Coronary artery (tissue), 2 donors: ENCODE results near the gene ABCC1.
A peak's percentile ranks its signal among the peaks of the same experiment; 100 is the strongest.
"Not testable (repeated sequence)": the region's sequence is repeated elsewhere in the genome, so short reads cannot be mapped to it uniquely, and the experiment has no call there.

Experiments used
- DNase-seq: peaks from one replicate; pipeline ENCODE4 v3.0.0-alpha.2; 2017; ENCODE audit warnings: low spot score
- H3K27ac ChIP-seq, 2 donors: fragments of 200-600 bp; sonication (generic); one replicate each; pipeline ENCODE4 v1.5.1; 2016 to 2019
- H3K4me3 ChIP-seq: fragments of 200-600 bp; sonication (generic); 2 replicates; pipeline ENCODE4 v1.5.1; 2016; ENCODE audit warnings: mild to moderate bottlenecking, moderate library complexity
- CTCF ChIP-seq: fragments of 200-600 bp; sonication (generic); IDR thresholded peaks from one replicate; pipeline ENCODE4 v1.5.1; 2019; ENCODE audit warnings: antibody characterized with exemption

Gene ABCC1

GRCh38 chr16:16096858-16097213 is 147.4 kb downstream of the ABCC1 start:
- H3K27ac ChIP-seq, result peak overlapping the region; percentile 85 to 88
- DNase-seq, result no peak
- no peak for TF ChIP-seq CTCF
- peak overlapping the region; percentile 11 for H3K4me3 ChIP-seq

DNA sequence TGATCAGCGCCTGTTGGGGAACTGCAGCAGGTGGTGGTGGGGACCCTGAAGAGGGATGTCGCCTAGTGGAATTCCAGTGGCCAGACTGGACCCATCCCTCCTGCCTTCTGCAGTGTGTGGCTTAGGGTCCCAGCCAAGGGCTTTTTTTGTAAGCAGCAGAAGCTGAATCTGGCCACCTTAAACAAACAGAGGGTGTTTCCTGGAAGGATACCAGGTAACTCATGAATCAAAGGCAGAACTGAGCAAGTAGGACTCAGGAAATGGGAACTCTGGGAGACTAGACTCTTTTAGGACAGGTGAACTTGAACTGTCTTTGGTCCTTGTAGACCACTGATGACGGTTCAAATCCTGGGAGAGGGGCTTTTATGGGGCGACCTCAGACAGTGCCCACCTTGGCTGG is 149.9 kb downstream of the ABCC1 start:
- DNase-seq, result no peak
- no peak for TF ChIP-seq CTCF
- Histone ChIP-seq H3K4me3 (no peak overlapping the region), H3K27ac (no peak overlapping the region)

- no peak for DNase-seq
- no peak for TF ChIP-seq CTCF
- H3K4me3 ChIP-seq, result no peak overlapping the region
- H3K27ac ChIP-seq, result no peak overlapping the region
Observed at GRCh38 chr16:16100631-16101030, 151.2 kb downstream of the ABCC1 start.

DNA sequence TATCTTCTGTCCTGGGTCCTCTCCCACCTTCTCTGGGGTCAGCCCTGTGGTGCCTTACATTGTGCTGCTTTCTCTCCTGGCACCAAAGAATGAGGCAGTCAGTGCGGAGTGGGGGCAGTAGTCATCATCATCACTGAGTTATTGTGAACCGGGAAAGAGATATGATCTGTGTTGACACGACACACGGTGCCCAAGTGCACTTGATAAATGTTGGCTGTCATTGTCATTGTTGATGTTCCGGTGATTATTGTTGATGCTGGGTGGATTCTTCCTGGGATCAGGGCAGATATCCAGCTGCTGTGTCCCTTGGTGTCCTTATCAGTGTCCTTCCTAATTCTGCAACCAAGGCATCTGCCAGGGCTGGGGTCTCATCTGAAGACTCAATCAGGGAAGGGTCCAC is 152.2 kb downstream of the ABCC1 start:
- TF ChIP-seq CTCF, result no peak
- Histone ChIP-seq H3K4me3 (no peak overlapping the region), H3K27ac (no peak overlapping the region)
- no peak for DNase-seq

DNA sequence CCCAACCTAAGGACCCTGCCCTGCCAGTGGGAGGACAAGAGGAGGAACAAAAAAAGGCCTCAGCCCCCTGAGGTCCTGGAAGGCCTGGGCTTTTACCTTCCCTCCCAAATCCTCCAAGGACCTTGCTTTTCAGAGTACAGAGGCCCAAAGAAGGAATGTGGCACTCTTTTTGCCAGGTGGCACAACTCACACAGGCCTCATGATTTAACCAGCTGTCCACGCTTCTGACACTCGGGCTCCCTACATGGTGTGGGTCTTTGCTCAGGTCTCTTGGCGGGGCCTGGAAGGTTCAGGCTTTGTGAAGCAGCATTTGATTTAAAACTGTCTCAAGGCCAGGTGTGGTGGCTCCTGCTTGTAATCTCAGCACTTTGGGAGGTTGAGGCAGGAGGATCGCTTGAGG is 153.3 kb downstream of the ABCC1 start:
- TF ChIP-seq CTCF, result no peak
- H3K27ac ChIP-seq, result no peak overlapping the region
- no peak overlapping the region for H3K4me3 ChIP-seq
- no peak for DNase-seq

DNA sequence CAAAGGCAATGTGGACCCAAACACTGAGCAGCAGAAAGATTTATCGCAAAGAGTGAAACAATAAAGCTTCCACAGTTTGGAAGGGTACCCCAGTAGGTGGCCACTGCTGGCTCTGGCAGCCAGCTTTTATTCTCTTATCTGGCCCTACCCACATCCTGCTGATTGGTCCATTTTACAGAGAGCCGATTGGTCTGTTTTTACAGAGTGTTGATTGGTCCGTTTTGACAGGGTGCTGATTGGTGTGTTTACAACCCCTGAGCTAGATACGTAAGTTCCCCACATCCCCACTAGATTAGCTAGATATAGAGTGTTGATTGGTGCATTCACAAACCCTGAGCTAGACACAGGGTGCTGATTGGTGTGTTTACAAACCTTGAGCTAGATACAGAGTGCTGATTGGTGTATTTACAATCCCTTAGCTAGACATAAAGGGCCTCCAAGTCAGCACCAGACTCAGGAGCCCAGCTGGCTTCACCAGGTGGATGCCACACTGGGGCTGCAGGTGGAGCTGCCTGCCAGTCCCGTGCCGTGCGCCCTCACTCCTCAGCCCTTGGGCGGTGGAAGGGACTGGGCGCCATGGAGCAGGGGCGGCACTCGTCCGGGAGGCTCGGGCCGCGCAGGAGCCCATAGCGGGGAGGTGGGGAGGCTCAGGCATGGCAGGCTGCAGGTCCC is 154.9 kb downstream of the ABCC1 start:
- DNase-seq, result not testable (repeated sequence)

DNA sequence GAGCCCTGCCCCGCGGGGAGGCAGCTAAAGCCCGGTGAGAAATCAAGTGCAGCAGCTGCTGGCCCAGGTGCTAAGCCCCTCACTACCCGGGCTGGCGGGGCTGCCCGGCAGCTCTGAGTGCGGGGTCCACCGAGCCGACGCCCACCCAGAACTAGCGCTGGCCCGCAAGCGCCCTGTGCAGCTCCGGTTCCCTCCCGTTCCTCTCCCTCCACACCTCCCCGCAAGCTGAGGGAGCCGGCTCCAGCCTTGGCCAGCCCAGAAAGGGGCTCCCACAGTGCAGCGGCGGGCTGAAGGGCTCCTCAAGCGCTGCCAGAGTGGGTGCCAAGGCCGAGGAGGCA is 155.4 kb downstream of the ABCC1 start:
- not testable (repeated sequence) for H3K4me3 ChIP-seq, H3K27ac ChIP-seq, DNase-seq

More for the DNA sequence above, 154.9 kb downstream of the ABCC1 start:
- not testable (repeated sequence) for H3K4me3 ChIP-seq, H3K27ac ChIP-seq

GRCh38 chr16:16105646-16106045 is 156.2 kb downstream of the ABCC1 start:
- TF ChIP-seq CTCF, result no peak
- H3K27ac ChIP-seq, result no peak overlapping the region
- DNase-seq, result no peak
- no peak overlapping the region for H3K4me3 ChIP-seq
